Measurements from ENCODE around the gene MGLL. TPM values are rescaled to one million over a fixed set of nuclear protein-coding genes. Genes with fewer than 3 reads are reported as not detected.

Gene MGLL
- total and polyA plus RNA-seq, 4 donors = 9.4 to 277 (median 74.2) TPM

- peaks cover 0 to 6% (median 1%) of the 10 kb centered on the region in 4 donors for H3K4me1 ChIP-seq (ENCODE audit: control insufficient read depth in 4 of 4, insufficient read depth in 4 of 4, low read length in 3 of 4)
- H3K27ac ChIP-seq (ENCODE audit: low read depth in 1 of 2, low read length in 2 of 2) = no peak overlapping the region
- H3K4me3 ChIP-seq (ENCODE audit: low read depth in 1 of 3, low read length in 3 of 3) = no peak overlapping the region
- H3K36me3 ChIP-seq (ENCODE audit: control insufficient read depth in 4 of 4, insufficient read depth in 3 of 4, low read depth in 1 of 4, low read length in 3 of 4) = peaks cover 0 to 27% (median 21%) of the 10 kb centered on the region in 4 donors
- H3K9ac ChIP-seq (ENCODE audit: low read depth in 1 of 2, low read length in 2 of 2) = no peak overlapping the region
- 80% methylated on average over 13 of the region's 13 CpGs for WGBS
- no peak for TF ChIP-seq CTCF (IDR thresholded peaks at IDR 0.05; ENCODE audit: low read depth, low read length, missing input control)
- no peak for TF ChIP-seq NR2F2 (IDR thresholded peaks at IDR 0.05)
- no peak for TF ChIP-seq SP1 (IDR thresholded peaks at IDR 0.05)
- no peak for TF ChIP-seq RXRA (IDR thresholded peaks at IDR 0.05)
- no peak for TF ChIP-seq REST (IDR thresholded peaks at IDR 0.05)
- no peak for TF ChIP-seq HNF4A (conservative IDR thresholded peaks at IDR 0.05)
- no peak for TF ChIP-seq TAF1 (conservative IDR thresholded peaks at IDR 0.05)
- no peak for TF ChIP-seq EGR1 (IDR thresholded peaks at IDR 0.05; ENCODE audit: low read depth in 2 of 2)
- H3K27me3 ChIP-seq (ENCODE audit: control insufficient read depth in 4 of 4, insufficient read depth in 4 of 4, low read length in 3 of 4) = no peaks in the 10 kb centered on the region
- no peaks in the 10 kb centered on the region for H3K9me3 ChIP-seq (ENCODE audit: control insufficient read depth in 4 of 4, low read length in 3 of 4)
- no peak for DNase-seq (ENCODE audit: low spot score)
Measured at GRCh38 chr3:127707851-127708411, 114.4 kb downstream of the MGLL start.

- Histone ChIP-seq H3K36me3 (ENCODE audit: control insufficient read depth in 4 of 4, insufficient read depth in 3 of 4, low read depth in 1 of 4, low read length in 3 of 4) (peaks cover 0 to 26% (median 17%) of the 10 kb centered on the region in 4 donors), H3K27ac (ENCODE audit: low read depth in 1 of 2, low read length in 2 of 2) (no peak overlapping the region), H3K4me1 (ENCODE audit: control insufficient read depth in 4 of 4, insufficient read depth in 4 of 4, low read length in 3 of 4) (peaks cover 3 to 16% (median 9%) of the 10 kb centered on the region in 4 donors), H3K9me3 (ENCODE audit: control insufficient read depth in 4 of 4, low read length in 3 of 4) (no peaks in the 10 kb centered on the region), H3K9ac (ENCODE audit: low read depth in 1 of 2, low read length in 2 of 2) (no peak overlapping the region), H3K4me3 (ENCODE audit: low read depth in 1 of 3, low read length in 3 of 3) (no peak overlapping the region), H3K27me3 (ENCODE audit: control insufficient read depth in 4 of 4, insufficient read depth in 4 of 4, low read length in 3 of 4) (no peaks in the 10 kb centered on the region)
- no peak for DNase-seq (ENCODE audit: low spot score)
- 93% methylated on average over 16 of the region's 16 CpGs for WGBS
- TF ChIP-seq JUND (IDR thresholded peaks at IDR 0.05) (no peak), RAD21 (IDR thresholded peaks at IDR 0.05) (no peak), HNF4A (conservative IDR thresholded peaks at IDR 0.05) (no peak), NR2F2 (IDR thresholded peaks at IDR 0.05) (no peak), YY1 (IDR thresholded peaks at IDR 0.05) (no peak), RXRA (IDR thresholded peaks at IDR 0.05) (no peak), ATF3 (IDR thresholded peaks at IDR 0.05) (no peak), FOXA1 (IDR thresholded peaks at IDR 0.05) (no peak)
Measured at GRCh38 chr3:127706785-127707351, 115.4 kb downstream of the MGLL start.
